Stimulated activated CD8-positive, alpha-beta memory T cell treated with anti-CD3 and anti-CD28 coated beads, Interleukin-4, amount 100 ng/mL, for 1 hour (primary cell): ENCODE data around the gene OR2Y1.
"Not testable (repeated sequence)": the region's sequence is repeated elsewhere in the genome, so short reads cannot be mapped to it uniquely, and the experiment has no call there.

Experiments
- DNase-seq, 2 donors: peaks; one replicate each; pipeline ENCODE4 v3.0.0-alpha.2; 2020; ENCODE audit warnings: low read depth in 2 of 2, low spot score in 1 of 2

Gene OR2Y1

DNA sequence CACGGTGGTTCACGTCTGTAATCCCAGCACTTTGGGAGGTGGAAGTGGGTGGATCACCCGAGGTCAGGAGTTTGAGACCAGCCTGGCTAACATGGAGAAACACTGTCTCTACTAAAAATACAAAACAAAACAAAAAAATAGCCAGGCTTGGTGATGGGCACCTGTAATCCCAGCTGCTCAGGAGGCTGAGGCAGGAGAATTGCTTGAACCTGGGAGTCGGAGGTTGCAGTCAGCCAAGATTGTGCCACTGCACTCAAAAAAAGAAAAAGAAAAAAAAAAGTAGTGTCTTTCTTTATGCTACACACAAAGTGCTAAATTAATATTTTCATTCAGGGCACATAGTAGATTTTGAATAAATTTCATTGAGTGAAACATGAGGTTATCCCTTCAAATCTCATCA lies 1.1 kb upstream of the OR2Y1 start:
- not testable (repeated sequence) for DNase-seq

DNA sequence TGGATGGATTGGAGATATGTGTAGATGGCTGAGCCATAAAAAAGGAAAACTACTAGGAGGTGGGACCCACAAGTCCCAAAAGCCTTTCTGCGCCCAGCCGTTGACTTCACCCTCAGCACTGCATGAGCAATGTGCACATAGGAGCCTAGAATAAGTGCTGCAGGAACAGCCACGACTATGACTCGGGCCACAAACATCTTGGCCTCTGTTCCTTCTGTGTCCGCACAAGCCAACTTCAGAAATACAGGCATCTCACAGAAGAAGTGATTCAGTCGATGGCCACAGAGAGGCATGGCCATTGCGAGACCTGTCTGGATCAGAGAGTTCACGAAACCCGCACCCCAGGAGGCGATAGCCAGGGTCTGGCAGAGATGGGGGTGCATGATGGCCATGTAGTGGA lies 587 bp downstream of the OR2Y1 start:
- no peak for DNase-seq

DNA sequence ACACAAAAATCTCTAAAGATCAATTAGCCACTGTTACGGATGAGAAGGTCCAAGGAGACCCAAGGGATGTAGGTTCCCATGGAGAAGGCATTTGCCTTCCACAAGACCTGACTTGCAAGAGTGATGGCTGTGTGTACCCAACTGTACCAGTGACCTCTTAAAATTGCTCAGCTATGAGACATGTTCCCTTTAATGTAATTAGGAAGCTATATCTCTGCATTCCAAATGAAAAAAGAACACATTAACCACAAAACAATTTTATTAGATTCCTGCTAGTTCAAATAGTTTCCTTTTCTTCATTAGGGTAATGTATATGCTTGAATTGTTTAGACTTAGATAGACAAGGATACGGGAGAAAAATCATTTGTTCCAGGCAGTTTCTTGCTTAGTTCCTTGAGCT lies 3.3 kb downstream of the OR2Y1 start:
- no peak for DNase-seq

DNA sequence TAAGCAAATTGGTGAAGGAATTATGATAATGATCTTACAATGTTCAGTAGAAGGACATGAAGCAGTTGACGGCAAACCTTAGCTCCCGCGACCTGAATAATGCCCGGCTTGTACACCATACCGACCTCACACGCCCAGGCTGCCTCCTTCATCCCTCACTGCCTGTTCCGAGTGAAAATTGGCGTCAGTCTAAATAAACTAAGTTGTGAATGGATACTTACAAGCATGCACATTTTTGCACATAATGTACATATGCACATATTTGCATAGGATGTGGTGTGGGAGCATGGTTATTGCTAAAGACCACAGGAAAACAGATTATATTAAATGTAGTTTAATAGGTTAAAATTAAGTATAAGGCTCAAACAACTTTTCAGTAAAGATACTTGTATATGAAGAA lies 14.9 kb downstream of the OR2Y1 start:
- DNase-seq, result no peak

DNA sequence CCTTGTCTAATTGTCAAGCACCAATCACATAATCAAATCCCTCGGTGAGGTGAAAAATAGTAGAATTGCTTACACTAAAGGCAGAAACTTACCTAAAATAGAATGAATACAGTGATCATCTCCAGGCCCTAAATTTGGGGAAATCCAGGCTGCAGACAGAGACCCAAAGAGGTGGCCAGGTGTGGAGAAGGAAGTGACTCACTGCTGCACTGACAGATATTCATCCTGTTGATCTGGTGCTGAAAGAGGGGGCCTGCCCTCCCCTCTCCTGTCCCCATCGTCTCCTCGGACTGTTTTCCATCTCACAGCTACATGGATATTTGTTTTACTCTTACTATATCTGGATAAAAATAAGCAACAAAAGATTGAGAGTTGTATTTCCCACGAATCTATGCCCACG lies 15.9 kb downstream of the OR2Y1 start:
- DNase-seq, result no peak

DNA sequence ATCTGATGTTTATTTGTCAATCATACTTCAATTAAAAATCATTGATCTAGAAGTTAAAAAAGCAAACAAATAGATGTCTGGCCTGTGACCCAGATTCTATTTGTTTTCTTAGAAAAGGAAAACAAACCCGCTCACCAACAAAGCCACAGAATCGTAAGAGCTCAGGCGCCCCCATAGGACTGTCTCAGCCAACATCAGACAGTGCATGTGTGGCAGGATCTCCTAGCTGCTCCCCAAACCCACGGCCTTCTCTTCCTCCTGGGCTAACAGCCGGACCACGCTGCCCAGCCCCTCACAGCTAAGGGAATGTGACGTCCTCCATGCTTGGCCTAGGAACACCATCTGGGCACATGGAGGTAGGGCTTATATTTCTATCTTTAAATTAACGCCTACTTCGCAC lies 19.4 kb downstream of the OR2Y1 start:
- no peak for DNase-seq

DNA sequence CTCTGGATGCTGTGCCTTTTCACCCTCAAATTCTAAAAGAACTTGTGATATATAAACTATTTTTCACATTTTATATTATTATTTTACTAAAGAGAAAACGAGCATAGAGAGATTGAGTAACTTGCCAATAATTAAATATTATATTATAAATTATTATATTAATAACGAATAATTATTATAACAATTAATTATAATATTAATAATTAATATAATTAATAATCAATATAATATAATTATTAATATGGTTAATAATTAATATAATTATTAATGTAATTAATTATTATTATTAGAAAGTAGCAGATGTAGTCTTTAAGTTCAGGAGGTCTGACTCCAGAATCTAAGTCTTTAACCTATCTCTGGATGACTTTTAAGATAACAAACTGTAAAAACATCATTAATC lies 20.1 kb downstream of the OR2Y1 start:
- DNase-seq, result no peak

DNA sequence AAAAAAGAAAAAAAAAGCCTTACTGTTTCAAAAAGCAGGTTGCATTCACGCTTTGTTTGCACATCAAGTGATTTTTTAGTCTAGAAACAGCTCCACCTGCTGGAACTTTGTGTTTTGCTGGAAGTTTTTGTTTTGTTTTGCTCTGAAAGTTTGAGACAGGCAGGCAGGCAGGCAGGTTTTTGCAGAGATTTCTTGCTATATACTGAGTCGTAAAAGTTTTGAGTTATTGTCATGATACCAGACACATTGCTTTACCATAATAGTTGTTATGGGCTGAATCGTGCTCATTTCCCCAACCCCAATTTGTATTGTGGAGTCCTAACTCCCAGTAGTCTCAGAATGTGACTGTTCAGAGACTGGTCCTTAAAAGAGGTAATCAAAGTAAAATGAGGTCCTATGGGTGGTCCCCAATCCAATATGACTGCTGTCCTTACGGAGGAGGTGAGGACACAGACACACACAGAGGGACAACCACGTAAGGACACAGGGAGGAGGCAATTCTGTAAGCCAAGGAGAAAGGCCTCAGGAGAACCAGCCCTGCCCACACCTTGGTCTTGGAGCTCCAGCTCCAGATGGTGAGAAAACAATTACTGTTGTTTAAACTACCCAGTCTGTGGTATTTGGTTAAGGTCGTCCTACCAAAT lies 20.9 kb downstream of the OR2Y1 start:
- no peak for DNase-seq

DNA sequence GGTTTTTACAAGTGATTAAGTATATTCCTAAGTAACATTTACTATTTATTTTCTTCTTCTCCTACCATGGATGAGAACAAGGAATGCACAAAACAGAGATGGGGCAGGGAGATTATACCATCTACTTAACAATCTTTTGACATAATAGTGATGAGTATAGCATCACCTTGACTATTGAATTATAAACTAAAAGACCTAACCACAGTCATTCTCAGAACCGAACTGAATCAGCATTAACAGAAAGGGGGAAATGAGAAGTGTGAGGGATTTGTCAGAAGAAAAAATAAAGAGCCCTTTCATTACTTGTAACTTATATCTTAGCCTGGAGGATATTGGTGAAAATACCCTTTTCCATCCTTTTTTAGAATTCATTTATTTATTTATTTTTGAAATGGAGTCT lies 21.9 kb downstream of the OR2Y1 start:
- no peak for DNase-seq

DNA sequence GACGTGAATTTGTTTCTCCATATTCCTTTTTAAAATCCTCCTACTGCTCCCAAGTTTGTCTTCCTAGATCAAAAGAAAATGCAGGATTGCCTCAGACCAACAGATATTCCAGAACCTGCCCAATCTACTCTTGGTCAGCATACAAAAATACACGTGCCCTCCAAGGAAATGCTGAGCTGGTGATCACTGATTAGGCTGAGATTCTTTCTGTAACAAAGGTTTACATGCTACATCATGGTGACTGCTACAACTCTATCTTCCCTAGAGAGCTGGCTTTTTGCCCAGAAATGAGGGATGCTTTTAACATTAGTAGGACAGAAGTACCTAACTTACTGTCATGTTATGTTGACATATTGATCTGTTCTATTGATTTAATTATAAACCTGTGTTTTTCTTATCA lies 35.5 kb downstream of the OR2Y1 start:
- no peak for DNase-seq

DNA sequence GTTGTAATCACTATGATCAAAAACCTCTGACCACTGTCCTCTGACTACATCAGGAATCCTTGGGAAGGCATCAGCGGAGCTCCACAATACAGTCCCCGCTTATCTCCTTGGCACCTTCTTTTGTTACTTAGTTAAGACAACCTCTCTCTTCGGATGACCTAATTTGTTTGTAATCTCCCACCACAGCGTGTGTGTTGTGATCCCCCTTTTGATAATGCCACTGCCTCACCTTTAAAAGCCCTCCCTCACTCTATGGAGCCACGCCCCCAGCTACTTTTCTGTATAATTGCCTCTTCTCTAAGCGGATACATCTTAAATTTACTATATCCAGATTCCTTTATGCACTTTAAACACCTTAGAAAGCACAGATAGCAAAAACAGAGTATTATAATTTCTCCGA lies 35.9 kb downstream of the OR2Y1 start:
- no peak for DNase-seq

DNA sequence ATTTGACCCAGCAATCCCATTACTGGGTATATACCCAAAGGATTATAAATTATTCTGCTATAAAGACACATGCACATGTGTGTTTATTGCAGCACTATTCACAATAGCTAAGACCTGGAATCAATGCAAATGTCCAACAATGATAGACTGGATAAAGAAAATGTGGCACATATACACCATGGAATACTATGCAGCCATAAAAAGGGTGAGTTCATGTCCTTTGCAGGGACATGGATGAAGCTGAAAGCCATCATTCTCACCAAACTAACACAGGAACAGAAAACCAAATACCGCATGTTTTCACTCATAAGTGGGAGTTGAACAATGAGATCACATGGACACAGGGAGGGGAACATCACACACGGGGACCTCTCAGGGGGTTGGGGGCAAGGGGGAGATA lies 36.5 kb downstream of the OR2Y1 start:
- DNase-seq, result not testable (repeated sequence)

DNA sequence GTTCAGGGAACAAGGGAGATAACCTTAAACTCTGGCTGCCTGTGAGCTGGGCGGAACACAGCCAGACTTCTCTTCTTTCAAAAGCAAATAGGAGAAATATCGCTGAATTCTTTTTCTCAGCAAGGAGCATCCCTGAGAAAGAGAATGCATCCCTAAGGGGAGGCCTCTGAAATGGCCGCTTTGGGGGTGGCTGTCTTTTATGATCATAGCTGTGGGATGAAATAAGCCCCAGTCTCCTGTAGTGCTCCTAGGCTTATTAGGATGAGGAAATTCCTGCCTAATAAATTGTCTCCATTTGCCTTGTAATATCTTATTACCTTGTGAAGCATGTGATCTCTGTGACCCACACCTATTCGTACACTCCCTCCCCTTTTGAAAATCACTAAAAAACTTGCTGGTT lies 39.4 kb downstream of the OR2Y1 start:
- DNase-seq, result not testable (repeated sequence)

DNA sequence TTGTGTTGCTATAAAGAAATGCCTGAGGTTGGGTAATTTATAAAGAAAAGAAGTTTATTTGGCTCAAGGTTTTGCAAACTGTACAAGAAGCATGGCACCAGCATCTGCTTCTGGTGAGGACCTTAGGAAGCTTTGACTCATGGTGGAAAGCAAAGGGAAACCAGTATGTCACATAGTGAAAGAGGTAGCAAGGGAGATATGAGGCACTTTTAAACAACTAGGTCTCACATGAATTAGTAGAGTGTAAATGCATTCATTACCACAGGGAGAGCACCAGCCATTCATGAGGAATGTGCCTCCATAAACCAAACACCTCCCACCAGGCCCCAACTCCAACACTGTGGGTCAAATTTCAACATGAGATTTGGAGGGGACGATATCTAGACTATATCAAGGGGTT lies 40.8 kb downstream of the OR2Y1 start:
- no peak for DNase-seq

DNA sequence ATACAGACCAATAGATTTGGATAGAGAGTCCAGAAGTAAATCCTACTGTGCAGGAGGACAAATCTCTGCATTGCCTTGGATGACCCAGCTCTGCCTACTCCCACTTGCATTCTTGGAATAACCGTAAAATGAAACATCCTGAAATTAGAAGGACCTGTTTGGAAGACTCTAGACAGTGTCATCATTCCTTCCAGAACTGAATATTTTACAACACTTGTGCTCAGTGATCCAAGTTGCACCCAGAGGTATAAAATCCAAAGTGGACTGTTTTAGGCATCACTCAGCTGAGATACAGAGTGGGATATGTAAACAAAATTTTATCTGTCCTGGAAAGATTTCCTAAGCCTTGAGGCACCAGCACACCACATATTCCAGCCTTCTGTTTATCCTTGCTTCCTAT lies 43.7 kb downstream of the OR2Y1 start:
- DNase-seq, result no peak

DNA sequence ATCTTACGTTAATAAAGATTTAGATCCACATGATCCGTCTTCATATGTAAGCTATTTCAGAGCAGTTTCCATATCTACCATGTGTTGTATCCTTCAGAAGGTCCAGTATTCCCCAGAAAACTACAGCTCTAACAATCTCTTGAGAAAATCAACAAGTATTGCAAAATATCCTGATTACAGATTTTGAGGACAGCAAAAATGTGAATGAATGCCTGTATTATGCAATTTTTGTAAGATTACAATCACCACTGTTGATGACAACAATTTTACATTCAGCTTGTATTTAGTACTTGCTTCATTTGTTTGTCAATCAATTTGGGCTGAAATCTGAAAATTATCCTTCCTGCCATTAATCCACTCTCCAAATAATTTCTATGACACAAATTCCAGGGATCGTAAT lies 47.4 kb downstream of the OR2Y1 start:
- DNase-seq, result no peak

DNA sequence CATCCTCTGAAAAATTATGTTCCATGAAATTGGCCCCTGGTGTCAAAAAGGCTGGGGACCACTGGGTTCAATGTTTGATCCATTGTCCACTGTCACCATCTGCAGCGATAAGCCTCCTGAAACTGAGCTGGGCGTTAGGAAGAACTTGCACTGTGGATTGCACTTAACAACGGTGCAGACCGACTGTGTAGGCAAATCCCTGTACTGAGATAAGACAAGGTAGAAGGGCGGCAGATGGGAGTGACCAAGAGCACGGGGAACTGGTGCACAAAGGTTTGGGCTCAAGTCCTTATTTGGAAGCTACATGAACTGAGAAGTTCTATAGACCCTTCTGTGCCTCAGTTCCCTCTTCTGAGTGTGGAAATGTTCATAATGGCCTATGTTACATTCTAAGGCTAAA lies 48.8 kb downstream of the OR2Y1 start:
- DNase-seq, result no peak

DNA sequence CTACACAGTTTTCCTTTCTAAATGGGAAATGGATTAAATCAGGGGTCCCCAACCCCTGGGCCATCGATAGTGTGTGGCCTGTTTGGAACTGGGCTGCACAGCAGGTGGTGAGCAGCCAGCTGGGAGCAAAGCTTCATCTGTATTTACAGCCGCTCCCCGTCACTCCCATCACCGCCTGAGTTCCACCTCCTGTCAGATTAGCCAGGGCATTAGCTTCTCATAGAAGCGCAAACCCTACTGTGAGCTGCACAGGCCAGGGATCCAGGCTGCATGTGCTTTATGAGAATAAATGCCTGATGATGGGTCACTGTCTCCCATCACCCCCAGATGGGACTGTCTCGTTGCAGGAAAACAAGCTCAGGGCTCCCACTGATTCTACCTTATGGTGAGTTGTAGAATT lies 49.3 kb downstream of the OR2Y1 start:
- DNase-seq, result no peak

DNA sequence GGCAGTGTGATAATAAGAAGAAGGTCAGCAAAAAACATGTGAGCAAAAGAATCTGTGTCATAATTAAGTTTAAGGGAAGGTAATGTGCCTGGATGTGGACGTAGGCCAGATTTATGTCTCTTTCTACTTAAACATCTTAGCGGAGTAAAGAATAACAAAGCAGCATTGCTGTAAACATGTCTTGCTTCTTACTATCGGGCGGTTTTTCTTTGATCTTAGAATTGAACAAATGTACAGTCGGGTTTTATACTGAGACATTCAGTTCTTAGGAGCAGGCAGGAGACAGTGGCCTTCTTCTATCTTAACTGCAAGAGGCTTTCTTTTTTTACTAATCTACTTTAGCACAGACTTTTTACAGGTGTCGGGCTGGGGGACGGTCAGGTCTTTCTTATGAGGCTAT lies 50.1 kb downstream of the OR2Y1 start:
- no peak for DNase-seq
